K562 (cell line): ENCODE measurements around the gene NT5C1B. TPM values are rescaled to one million over a fixed set of nuclear protein-coding genes. Genes with fewer than 3 reads are reported as not detected.

Experiments used
- EP300 ChIP-seq: IDR thresholded peaks from 2 replicates; pipeline ENCODE4 v1.6.1; 2012; ENCODE audit warnings: low read length, improper control_type of control experiment
- ESRRA ChIP-seq: fragments of 450-650 bp; IDR thresholded peaks from 2 replicates; pipeline ENCODE4 v1.6.1; 2014; ENCODE audit warnings: low read depth, mild to moderate bottlenecking, moderate library complexity, borderline replicate concordance
- FOSL1 ChIP-seq: fragments of 200-800 bp; sonication (Bioruptor generic); conservative IDR thresholded peaks from 2 replicates; pipeline ENCODE4 v1.6.1; 2016; ENCODE audit warnings: missing genetic modification characterization, missing compliant biosample characterization
- FOXJ2 ChIP-seq: fragments of 200-800 bp; sonication (Bioruptor generic); IDR thresholded peaks from 2 replicates; pipeline ENCODE4 v1.6.1; 2016; ENCODE audit warnings: missing genetic modification characterization, missing compliant biosample characterization
- GTF2B ChIP-seq: IDR thresholded peaks from 2 replicates; pipeline ENCODE4 v1.6.1; 2011; ENCODE audit not compliant: insufficient read length; ENCODE audit errors: extremely low read depth
- HSF4 ChIP-seq: fragments of 250-450 bp; sonication (Bioruptor Pico); IDR thresholded peaks from 2 replicates; pipeline ENCODE4 v2.1.2; 2022; ENCODE audit warnings: mild to moderate bottlenecking, moderate library complexity, borderline replicate concordance
- JUND ChIP-seq, 2 experiments: IDR thresholded peaks; 2 replicates in 1 of 2; 3 replicates in 1 of 2; pipeline ENCODE4 v1.6.1; 2011; ENCODE audit warnings: borderline replicate concordance in 2 of 2, low read depth in 2 of 2, low read length in 2 of 2, improper control_type of control experiment in 1 of 2, missing biosample characterization in 1 of 2, missing genetic modification characterization in 1 of 2, missing genetic modification reagents in 1 of 2
- MAFG ChIP-seq: fragments of 450-650 bp; conservative IDR thresholded peaks from 2 replicates; pipeline ENCODE4 v1.6.1; 2016; ENCODE audit warnings: missing genetic modification characterization, missing compliant biosample characterization
- NCOA6 ChIP-seq: fragments of 450-650 bp; IDR thresholded peaks from 2 replicates; pipeline ENCODE4 v1.6.1; 2017; ENCODE audit warnings: mild to moderate bottlenecking
- NCOR1 ChIP-seq: fragments of 450-650 bp; IDR thresholded peaks from 2 replicates; pipeline ENCODE4 v1.6.1; 2016; ENCODE audit warnings: mild to moderate bottlenecking, moderate library complexity
- RBBP5 ChIP-seq: fragments of 200-600 bp; sonication (generic); IDR thresholded peaks from 2 replicates; pipeline ENCODE4 v1.6.1; 2012; ENCODE audit warnings: borderline replicate concordance, mild to moderate bottlenecking, low read length, control low read depth, inconsistent platforms; ENCODE audit not compliant: insufficient read depth, poor library complexity, severe bottlenecking
- SIX5 ChIP-seq, 2 experiments: IDR thresholded peaks; 2 replicates each; pipeline ENCODE4 v1.6.1; 2011; ENCODE audit warnings: low read length in 2 of 2, borderline replicate concordance in 1 of 2, low read depth in 1 of 2, mild to moderate bottlenecking in 1 of 2, moderate library complexity in 1 of 2; ENCODE audit not compliant: insufficient read depth in 1 of 2
- SMARCC2 ChIP-seq: fragments of 450-650 bp; IDR thresholded peaks from 2 replicates; pipeline ENCODE4 v1.6.1; 2017; ENCODE audit warnings: antibody characterized with exemption, moderate library complexity, mild to moderate bottlenecking, low read depth
- SMC3 ChIP-seq: conservative IDR thresholded peaks from 2 replicates; pipeline ENCODE4 v1.6.1; 2011; ENCODE audit warnings: low read depth, low read length, improper control_type of control experiment; ENCODE audit not compliant: insufficient read depth
- SREBF2 ChIP-seq: sonication (generic); formaldehyde crosslinking; IDR thresholded peaks from 2 replicates; pipeline ENCODE4 v1.4.0; 2020; ENCODE audit warnings: mild to moderate bottlenecking, missing genetic modification reagents
- STAT5A ChIP-seq: IDR thresholded peaks from 2 replicates; pipeline ENCODE4 v1.6.1; 2012; ENCODE audit warnings: low read length, inconsistent platforms, borderline replicate concordance
- THRA ChIP-seq: fragments of 450-650 bp; IDR thresholded peaks from 2 replicates; pipeline ENCODE4 v1.6.1; 2017; ENCODE audit warnings: mild to moderate bottlenecking, moderate library complexity
- ZEB2 ChIP-seq: fragments of 450-650 bp; IDR thresholded peaks from 2 replicates; pipeline ENCODE4 v1.6.1; 2016
- ZNF134 ChIP-seq: fragments of 250-450 bp; sonication (Bioruptor Pico); conservative IDR thresholded peaks from 2 replicates; pipeline ENCODE4 v1.4.0; 2020
- ZZZ3 ChIP-seq: fragments of 450-650 bp; IDR thresholded peaks from 2 replicates; pipeline ENCODE4 v1.6.1; 2016; ENCODE audit warnings: antibody characterized with exemption, mild to moderate bottlenecking, moderate library complexity
- polyA plus RNA-seq, 8 experiments: library from polyadenylated mRNA; depleted of rRNA in 4 of 8; stranded (reverse) in 5 of 8; unstranded in 3 of 8; fragments of >200 nt; fragmentation: Nextera tagmentation in 2 of 8; fragmentation: Illumina TruSeq in 1 of 8; extraction: Ambion mirVana in 2 of 8; extraction: Trizol in 1 of 8; gene quantifications; 2 replicates each; pipeline versions ENCODE4 v1.2.1 to v1.2.3, GENCODE V29; 2011 to 2014; ENCODE audit warnings: inconsistent platforms in 1 of 8, missing spikeins in 1 of 8
- total RNA-seq, 7 experiments: library from RNA; depleted of rRNA in 6 of 7; stranded (reverse); fragments of >200 nt in 6 of 7; fragmentation: Illumina TruSeq in 2 of 7; extraction: Trizol in 2 of 7; gene quantifications; 2 replicates each; pipeline versions ENCODE4 v1.2.1 to v1.2.3, GENCODE V29; 2011 to 2021; ENCODE audit warnings: low replicate concordance in 1 of 7
- TF ChIP-seq, protein P1 (sequence below): fragments of 450-650 bp; formaldehyde crosslinking; IDR thresholded peaks from 2 replicates; pipeline ENCODE4 v1.4.0; 2020; ENCODE audit warnings: mild to moderate bottlenecking, moderate library complexity
- TF ChIP-seq, protein P2 (sequence below): sonication (generic); formaldehyde crosslinking; IDR thresholded peaks from 2 replicates; pipeline ENCODE4 v1.5.0; 2020; ENCODE audit warnings: missing genetic modification reagents
- TF ChIP-seq, protein P3 (sequence below): sonication (generic); formaldehyde crosslinking; IDR thresholded peaks from 2 replicates; pipeline ENCODE4 v1.8.0; 2022; ENCODE audit warnings: mild to moderate bottlenecking, missing genetic modification reagents

Gene NT5C1B
- total and polyA plus RNA-seq, 9 of the 15 experiments (the other 6 are each of a cell fraction or from before 2014, with no cell fraction given), result 0.07 TPM; not detected in 8

DNA sequence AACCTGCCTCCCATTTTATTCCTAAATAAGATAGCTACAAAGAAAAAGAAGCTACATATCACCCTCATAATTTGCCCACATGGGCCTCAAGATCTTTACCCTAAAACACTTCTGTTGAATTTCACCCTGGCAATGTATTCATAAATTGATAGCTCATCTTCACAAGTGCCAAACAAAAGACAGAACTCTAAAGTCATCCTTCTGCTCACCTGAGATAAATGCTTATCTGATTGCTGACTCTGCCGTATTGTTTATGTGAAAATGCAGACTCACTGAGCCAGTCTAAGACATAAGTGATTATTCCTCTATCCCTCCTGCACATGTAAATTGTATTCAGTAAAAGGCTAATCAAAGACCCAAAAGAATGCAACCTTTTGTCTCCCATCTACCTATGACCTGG is 30.9 kb downstream of the NT5C1B start (continued):
- TF ChIP-seq GTF2B (no peak), NCOA6 (no peak), ESRRA (no peak), FOXJ2 (tag) (0 out of 2 replicates have a peak, but pooled peaks have one; percentile 43), MAFG (tag) (peak; percentile 93), FOSL1 (tag) (peak; percentile 43; the same call in 1 of the 2 replicates), JUND (IDR thresholded peaks at IDR 0.05; ENCODE audit: borderline replicate concordance, low read depth, low read length) (peak; percentile 11; the same call in 1 of the 2 replicates), JUND (tag; IDR thresholded peaks at IDR 0.05; ENCODE audit: borderline replicate concordance, low read depth, low read length) (no peak; the same call in 2 of the 3 replicates), EP300 (peak; percentile 80), THRA (no peak), ZEB2 (peak; percentile 96), HSF4 (no peak), ZNF134 (CRISPR knock-in tag) (no peak), SREBF2 (no peak), RBBP5 (no peak), SMC3 (no peak), ZZZ3 (no peak), SIX5 (IDR thresholded peaks at IDR 0.05; ENCODE audit: borderline replicate concordance in 1 of 2, insufficient read depth in 1 of 2, low read depth in 1 of 2, low read length in 2 of 2) (no peak), STAT5A (no peak; the same call in 1 of the 2 replicates), SMARCC2 (0 out of 2 replicates have a peak, but pooled peaks have one; percentile 48), NCOR1 (peak; percentile 58; the same call in 1 of the 2 replicates)
- TF ChIP-seq, protein P1, sequence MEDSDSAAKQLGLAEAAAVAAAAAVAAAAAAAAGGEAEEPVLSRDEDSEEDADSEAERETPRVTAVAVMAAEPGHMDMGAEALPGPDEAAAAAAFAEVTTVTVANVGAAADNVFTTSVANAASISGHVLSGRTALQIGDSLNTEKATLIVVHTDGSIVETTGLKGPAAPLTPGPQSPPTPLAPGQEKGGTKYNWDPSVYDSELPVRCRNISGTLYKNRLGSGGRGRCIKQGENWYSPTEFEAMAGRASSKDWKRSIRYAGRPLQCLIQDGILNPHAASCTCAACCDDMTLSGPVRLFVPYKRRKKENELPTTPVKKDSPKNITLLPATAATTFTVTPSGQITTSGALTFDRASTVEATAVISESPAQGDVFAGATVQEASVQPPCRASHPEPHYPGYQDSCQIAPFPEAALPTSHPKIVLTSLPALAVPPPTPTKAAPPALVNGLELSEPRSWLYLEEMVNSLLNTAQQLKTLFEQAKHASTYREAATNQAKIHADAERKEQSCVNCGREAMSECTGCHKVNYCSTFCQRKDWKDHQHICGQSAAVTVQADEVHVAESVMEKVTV, result no peak
- TF ChIP-seq, protein P2, sequence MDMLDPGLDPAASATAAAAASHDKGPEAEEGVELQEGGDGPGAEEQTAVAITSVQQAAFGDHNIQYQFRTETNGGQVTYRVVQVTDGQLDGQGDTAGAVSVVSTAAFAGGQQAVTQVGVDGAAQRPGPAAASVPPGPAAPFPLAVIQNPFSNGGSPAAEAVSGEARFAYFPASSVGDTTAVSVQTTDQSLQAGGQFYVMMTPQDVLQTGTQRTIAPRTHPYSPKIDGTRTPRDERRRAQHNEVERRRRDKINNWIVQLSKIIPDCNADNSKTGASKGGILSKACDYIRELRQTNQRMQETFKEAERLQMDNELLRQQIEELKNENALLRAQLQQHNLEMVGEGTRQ (CRISPR knock-in tag), result no peak
- TF ChIP-seq, protein P3, sequence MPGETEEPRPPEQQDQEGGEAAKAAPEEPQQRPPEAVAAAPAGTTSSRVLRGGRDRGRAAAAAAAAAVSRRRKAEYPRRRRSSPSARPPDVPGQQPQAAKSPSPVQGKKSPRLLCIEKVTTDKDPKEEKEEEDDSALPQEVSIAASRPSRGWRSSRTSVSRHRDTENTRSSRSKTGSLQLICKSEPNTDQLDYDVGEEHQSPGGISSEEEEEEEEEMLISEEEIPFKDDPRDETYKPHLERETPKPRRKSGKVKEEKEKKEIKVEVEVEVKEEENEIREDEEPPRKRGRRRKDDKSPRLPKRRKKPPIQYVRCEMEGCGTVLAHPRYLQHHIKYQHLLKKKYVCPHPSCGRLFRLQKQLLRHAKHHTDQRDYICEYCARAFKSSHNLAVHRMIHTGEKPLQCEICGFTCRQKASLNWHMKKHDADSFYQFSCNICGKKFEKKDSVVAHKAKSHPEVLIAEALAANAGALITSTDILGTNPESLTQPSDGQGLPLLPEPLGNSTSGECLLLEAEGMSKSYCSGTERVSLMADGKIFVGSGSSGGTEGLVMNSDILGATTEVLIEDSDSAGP, result no peak
